GM23248 (cell line): Measurements from ENCODE around the gene PDLIM5. TPM values are rescaled to one million over a fixed set of nuclear protein-coding genes. Genes with fewer than 3 reads are reported as not detected.
A peak's percentile ranks its signal among the peaks of the same experiment; 100 is the strongest.

Experiments
- DNase-seq: peaks from one replicate; pipeline ENCODE4 v3.0.0-alpha.2; 2015
- H2AFZ ChIP-seq: fragments of 200-600 bp; sonication (generic); 2 replicates; pipeline ENCODE4 v1.6.1; 2016; ENCODE audit warnings: antibody characterized with exemption
- H3F3A ChIP-seq: fragments of 200-600 bp; sonication (generic); 2 replicates; pipeline ENCODE4 v1.6.1; 2016; ENCODE audit warnings: mild to moderate bottlenecking, antibody characterized with exemption, mixed run types; ENCODE audit not compliant: insufficient read depth
- H3K27ac ChIP-seq: fragments of 200-600 bp; sonication (generic); 2 replicates; pipeline ENCODE4 v1.5.1; 2016; ENCODE audit warnings: mild to moderate bottlenecking
- H3K27me3 ChIP-seq: fragments of 200-600 bp; sonication (generic); replicated peaks from 2 replicates; pipeline ENCODE4 v1.6.1; 2016; ENCODE audit warnings: mild to moderate bottlenecking; ENCODE audit not compliant: insufficient read depth
- H3K36me3 ChIP-seq: fragments of 200-600 bp; sonication (generic); 2 replicates; pipeline ENCODE4 v1.6.1; 2016; ENCODE audit warnings: low read depth, mild to moderate bottlenecking
- H3K4me1 ChIP-seq: fragments of 200-600 bp; sonication (generic); 2 replicates; pipeline ENCODE4 v1.6.1; 2016; ENCODE audit warnings: mild to moderate bottlenecking; ENCODE audit not compliant: insufficient read depth
- H3K4me2 ChIP-seq: fragments of 200-600 bp; sonication (generic); one replicate; pipeline ENCODE4 v1.6.1; 2016; ENCODE audit warnings: mild to moderate bottlenecking; ENCODE audit not compliant: unreplicated experiment
- H3K4me3 ChIP-seq: fragments of 200-600 bp; sonication (generic); 2 replicates; pipeline ENCODE4 v1.5.1; 2016; ENCODE audit warnings: mild to moderate bottlenecking
- H3K79me2 ChIP-seq: fragments of 200-600 bp; sonication (generic); 2 replicates; pipeline ENCODE4 v1.6.1; 2016; ENCODE audit warnings: mild to moderate bottlenecking; ENCODE audit not compliant: insufficient read depth
- H3K9ac ChIP-seq: fragments of 200-600 bp; sonication (generic); 2 replicates; pipeline ENCODE4 v1.6.1; 2016; ENCODE audit warnings: mild to moderate bottlenecking
- H3K9me2 ChIP-seq: fragments of 200-600 bp; sonication (generic); 2 replicates; pipeline ENCODE4 v1.6.1; 2016; ENCODE audit warnings: mixed run types, mild to moderate bottlenecking, moderate library complexity; ENCODE audit not compliant: insufficient read depth
- H3K9me3 ChIP-seq: fragments of 200-600 bp; sonication (generic); one replicate; pipeline ENCODE4 v1.6.1; 2017; ENCODE audit warnings: low read depth
- H4K20me1 ChIP-seq: fragments of 200-600 bp; sonication (generic); 2 replicates; pipeline ENCODE4 v1.6.0; 2016; ENCODE audit not compliant: insufficient read depth
- EZH2 ChIP-seq: fragments of 200-600 bp; sonication (generic); IDR thresholded peaks from 2 replicates; pipeline ENCODE4 v1.6.1; 2018; ENCODE audit warnings: antibody characterized with exemption, mild to moderate bottlenecking; ENCODE audit not compliant: insufficient read depth, poor library complexity, severe bottlenecking
- EZH2phosphoT487 ChIP-seq: fragments of 200-600 bp; sonication (generic); IDR thresholded peaks from 2 replicates; pipeline ENCODE4 v1.6.1; 2018; ENCODE audit warnings: antibody characterized with exemption, moderate library complexity, mild to moderate bottlenecking, low read depth; ENCODE audit not compliant: insufficient read depth
- WGBS, 2 experiments: methylation state at CpG; one replicate each; pipeline ENCODE4 v1.1.6; 2015 to 2017; ENCODE audit warnings: low lambda C conversion rate in 2 of 2, low coverage in 1 of 2; ENCODE audit errors: missing lambda C conversion rate in 2 of 2; 5-methylcytosine and 5-hydroxymethylcytosine counted together
- in situ Hi-C: fragments of 300-500 bp; cut with MboI; formaldehyde crosslinking; loops from 2 replicates; pipeline ENCODE4 v1.15.0; 2020
- polyA plus RNA-seq: library from polyadenylated mRNA; unstranded; fragments of >200 nt; fragmentation: Nextera tagmentation; extraction: Ambion mirVana; gene quantifications from 2 replicates; pipeline ENCODE4 v1.2.1, GENCODE V29; 2016
- total RNA-seq: library from RNA; depleted of rRNA; stranded (reverse); fragments of >200 nt; shearing (Covaris generic); gene quantifications from 2 replicates; pipeline ENCODE4 v1.2.3, GENCODE V29; 2014

The PDLIM5 gene
- total and polyA plus RNA-seq, 2 experiments from 2014 or later, result 115 to 149 TPM

DNA sequence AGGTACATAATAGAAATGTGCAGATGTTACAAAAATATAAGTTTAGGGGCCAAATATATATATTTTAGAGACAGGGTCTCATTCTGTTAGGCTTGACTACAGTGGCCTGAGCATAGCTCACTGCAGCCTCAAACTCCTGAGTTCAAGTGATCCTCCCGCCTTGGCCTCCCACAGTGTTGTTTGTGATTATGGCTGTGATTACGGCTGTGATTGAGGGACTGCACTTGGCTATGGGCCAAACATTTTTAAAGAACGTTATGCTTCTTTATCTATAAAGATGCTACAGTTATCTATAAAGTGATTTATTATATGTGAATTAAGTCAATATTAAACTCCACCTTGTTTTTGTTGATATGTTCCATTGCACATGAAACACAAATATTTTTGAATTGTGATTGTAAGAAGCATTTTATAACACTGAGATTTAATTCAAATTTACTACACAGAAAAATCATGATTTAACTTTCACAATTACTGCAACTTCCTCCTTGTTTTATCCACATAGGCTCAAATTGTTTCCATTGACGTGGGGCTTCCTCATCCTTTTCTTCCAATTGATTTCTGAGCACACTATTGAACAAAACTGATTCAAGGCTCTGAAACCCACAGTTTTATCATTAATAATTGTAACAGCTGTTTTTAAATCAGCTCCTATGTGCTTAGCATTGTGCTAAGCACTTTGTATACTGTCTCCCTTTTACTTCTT is 237.6 kb downstream of the PDLIM5 start:
- Histone ChIP-seq H3K27me3 (no peaks in the 10 kb centered on the region), H3K4me1 (peaks cover 14% of the 10 kb centered on the region), H2AFZ (no peak overlapping the region), H3K9ac (no peak overlapping the region), H3K9me2 (no peaks in the 10 kb centered on the region), H3F3A (0 out of 2 replicates have a peak, but pooled peaks cover 9% of the 10 kb centered on the region), H3K4me2 (no peak overlapping the region), H3K4me3 (no peak overlapping the region), H3K36me3 (no peaks in the 10 kb centered on the region), H3K27ac (no peak overlapping the region), H3K9me3 (no peaks in the 10 kb centered on the region), H4K20me1 (no peaks in the 10 kb centered on the region), H3K79me2 (no peaks in the 10 kb centered on the region)
- DNase-seq, result no peak
- TF ChIP-seq EZH2, result no peak
- TF ChIP-seq EZH2phosphoT487, result no peak
- in situ Hi-C loops, result no loop called here
- 78 to 79% methylated on average over 4 of the region's 4 CpGs for WGBS, 2 experiments

DNA sequence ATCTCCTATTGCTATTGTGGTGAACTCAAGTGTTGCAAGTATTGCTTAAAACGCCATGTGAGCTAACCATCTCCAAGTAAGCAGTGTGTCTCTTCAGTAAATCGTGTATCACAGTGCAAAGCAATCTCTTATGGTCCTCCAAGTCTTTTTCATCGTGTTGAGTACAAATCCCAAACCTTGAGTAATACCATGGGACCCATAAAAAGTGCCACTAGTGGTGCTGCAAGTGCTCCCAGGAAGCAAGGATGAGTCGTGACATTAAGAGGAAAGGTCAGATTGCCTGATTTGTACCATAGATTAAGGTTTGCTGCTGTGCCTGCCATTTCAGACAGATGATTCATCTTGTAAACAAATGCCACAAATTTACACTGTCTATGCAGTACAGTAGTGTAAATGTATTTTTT is 239.1 kb downstream of the PDLIM5 start:
- peaks cover 14% of the 10 kb centered on the region for H3K4me1 ChIP-seq
- no peaks in the 10 kb centered on the region for H3K9me3 ChIP-seq
- TF ChIP-seq EZH2phosphoT487, result no peak
- no peaks in the 10 kb centered on the region for H3K36me3 ChIP-seq
- H3K9me2 ChIP-seq, result no peaks in the 10 kb centered on the region
- in situ Hi-C loops, result no loop called here
- H3K9ac ChIP-seq, result no peak overlapping the region
- no peaks in the 10 kb centered on the region for H4K20me1 ChIP-seq
- peak; percentile 56 for DNase-seq
- peak overlapping the region; percentile 16; the same call in 1 of the 2 replicates for H2AFZ ChIP-seq
- H3K4me3 ChIP-seq, result no peak overlapping the region
- no peaks in the 10 kb centered on the region for H3K79me2 ChIP-seq
- 40 to 44% methylated on average over 4 of the region's 4 CpGs for WGBS, 2 experiments
- peak overlapping the region; percentile 56 for H3K4me2 ChIP-seq
- 0 out of 2 replicates have a peak, but pooled peaks cover 9% of the 10 kb centered on the region for H3F3A ChIP-seq
- H3K27me3 ChIP-seq, result no peaks in the 10 kb centered on the region
- peak overlapping the region; percentile 14; the same call in 1 of the 2 replicates for H3K27ac ChIP-seq

DNA sequence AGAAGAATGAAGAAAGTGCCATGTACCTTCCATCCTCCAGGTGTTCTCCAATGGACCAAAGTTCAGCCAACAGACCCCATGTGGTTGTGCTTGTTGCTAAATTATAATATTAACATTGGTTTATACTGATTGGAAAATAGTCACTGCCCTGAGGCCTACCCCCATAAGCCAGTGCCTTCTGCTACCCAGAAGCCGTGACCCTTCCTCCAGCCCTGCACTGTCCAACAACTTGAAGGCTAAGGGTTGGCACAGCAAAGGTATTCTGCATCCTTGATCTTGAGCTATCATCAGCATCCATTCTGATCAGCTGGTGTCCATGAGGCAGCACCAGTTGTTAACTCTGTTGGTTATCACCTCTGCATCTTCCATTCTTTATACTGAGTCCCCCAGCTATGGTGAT is 239.8 kb downstream of the PDLIM5 start:
- TF ChIP-seq EZH2, result no peak
- TF ChIP-seq EZH2phosphoT487, result no peak
- Histone ChIP-seq H4K20me1 (no peaks in the 10 kb centered on the region), H3K4me3 (no peak overlapping the region), H3K4me1 (peaks cover 14% of the 10 kb centered on the region), H3K4me2 (no peak overlapping the region), H3F3A (0 out of 2 replicates have a peak, but pooled peaks cover 9% of the 10 kb centered on the region), H3K9me2 (no peaks in the 10 kb centered on the region), H3K79me2 (no peaks in the 10 kb centered on the region), H3K27ac (no peak overlapping the region), H3K9ac (no peak overlapping the region), H3K27me3 (no peaks in the 10 kb centered on the region), H2AFZ (no peak overlapping the region), H3K36me3 (no peaks in the 10 kb centered on the region), H3K9me3 (no peaks in the 10 kb centered on the region)
- 93 to 100% methylated on average over 1 of the region's 1 CpG for whole genome bisulfite sequencing, 2 experiments
- DNase-seq, result no peak
- in situ Hi-C loops, result no loop called here

DNA sequence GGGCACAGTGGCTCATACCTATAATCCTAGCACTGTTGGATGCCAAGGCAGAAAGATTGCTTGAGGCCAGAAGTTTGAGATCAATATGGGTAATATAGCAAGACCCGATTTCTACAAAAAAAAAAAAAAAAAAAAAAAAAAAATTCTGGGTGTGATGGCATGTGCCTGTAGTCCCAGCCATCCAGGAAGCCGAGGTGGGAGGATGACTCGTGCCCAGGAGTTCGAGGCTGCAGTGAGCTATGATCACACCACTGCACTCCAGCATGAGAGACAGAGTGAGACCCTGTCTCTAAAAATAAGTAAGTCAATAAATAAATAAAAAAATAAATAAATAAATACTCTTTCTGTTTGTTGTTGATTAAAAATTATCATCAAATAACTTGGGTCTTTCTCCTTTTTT is 243.6 kb downstream of the PDLIM5 start:
- H4K20me1 ChIP-seq, result no peaks in the 10 kb centered on the region
- no peak overlapping the region for H3K9ac ChIP-seq
- H3K27ac ChIP-seq, result no peak overlapping the region
- WGBS, 2 experiments, result 57 to 66% methylated on average over 4 of the region's 4 CpGs
- no peaks in the 10 kb centered on the region for H3K27me3 ChIP-seq
- TF ChIP-seq EZH2 (no peak), EZH2phosphoT487 (no peak)
- no peak overlapping the region for H3K4me2 ChIP-seq
- no peak overlapping the region for H2AFZ ChIP-seq
- H3F3A ChIP-seq, result no peaks in the 10 kb centered on the region
- no peaks in the 10 kb centered on the region for H3K79me2 ChIP-seq
- no peak overlapping the region for H3K4me3 ChIP-seq
- in situ Hi-C loops, result no loop called here
- peaks cover 11% of the 10 kb centered on the region for H3K4me1 ChIP-seq
- no peaks in the 10 kb centered on the region for H3K9me3 ChIP-seq
- H3K9me2 ChIP-seq, result no peaks in the 10 kb centered on the region
- no peaks in the 10 kb centered on the region for H3K36me3 ChIP-seq
- peak; percentile 50 for DNase-seq
